GM21717 (cell line): ENCODE measurements around the gene THAP3.
"Not testable (repeated sequence)": the region's sequence is repeated elsewhere in the genome, so short reads cannot be mapped to it uniquely, and the experiment has no call there.

Experiments
- ATAC-seq: cut with Tn5 transposase; IDR thresholded peaks from one replicate; pipeline ENCODE4 v1.9.1; 2021; ENCODE audit warnings: mild to moderate bottlenecking, moderate library complexity; ENCODE audit not compliant: unreplicated experiment

Gene THAP3

DNA sequence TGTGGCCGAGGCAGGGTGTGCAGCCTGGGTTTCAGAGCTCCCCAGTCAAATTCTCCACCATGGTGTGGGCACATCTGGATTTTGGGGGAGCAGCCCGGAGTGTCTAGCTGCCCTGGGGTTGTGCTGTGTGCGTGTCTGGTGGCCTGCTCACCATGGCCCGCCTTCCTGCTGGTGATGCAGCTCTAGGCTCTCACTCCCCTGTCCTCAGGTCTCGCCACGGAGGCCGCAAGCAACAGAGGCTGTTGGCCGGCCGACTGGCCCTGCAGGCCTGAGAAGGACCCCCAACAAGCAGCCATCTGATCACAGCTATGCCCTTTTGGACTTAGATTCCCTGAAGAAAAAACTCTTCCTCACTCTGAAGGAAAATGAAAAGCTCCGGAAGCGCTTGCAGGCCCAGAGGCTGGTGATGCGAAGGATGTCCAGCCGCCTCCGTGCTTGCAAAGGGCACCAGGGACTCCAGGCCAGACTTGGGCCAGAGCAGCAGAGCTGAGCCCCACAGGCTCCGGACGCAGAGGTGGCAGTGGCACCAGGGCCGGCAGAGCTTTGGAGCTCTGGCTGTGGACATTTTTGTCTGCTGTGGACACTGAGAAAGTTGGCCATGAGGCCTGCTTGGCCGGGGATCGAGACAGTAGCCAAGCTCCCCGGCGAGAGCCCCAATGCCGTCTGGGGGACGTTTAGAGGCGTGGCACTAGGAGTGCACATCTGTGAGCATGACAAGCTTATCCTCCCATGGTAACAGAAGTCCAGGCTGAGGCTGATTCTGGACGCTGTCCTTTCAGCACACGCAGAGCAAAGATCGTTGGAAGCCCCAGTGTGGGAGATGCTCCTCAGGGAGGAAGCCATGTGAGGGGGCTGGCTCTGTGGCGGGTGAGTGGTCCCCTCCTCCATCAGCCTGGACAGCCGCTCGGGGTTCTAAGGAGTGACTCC lies 8.2 kb downstream of the THAP3 start:
- ATAC-seq, result no peak

DNA sequence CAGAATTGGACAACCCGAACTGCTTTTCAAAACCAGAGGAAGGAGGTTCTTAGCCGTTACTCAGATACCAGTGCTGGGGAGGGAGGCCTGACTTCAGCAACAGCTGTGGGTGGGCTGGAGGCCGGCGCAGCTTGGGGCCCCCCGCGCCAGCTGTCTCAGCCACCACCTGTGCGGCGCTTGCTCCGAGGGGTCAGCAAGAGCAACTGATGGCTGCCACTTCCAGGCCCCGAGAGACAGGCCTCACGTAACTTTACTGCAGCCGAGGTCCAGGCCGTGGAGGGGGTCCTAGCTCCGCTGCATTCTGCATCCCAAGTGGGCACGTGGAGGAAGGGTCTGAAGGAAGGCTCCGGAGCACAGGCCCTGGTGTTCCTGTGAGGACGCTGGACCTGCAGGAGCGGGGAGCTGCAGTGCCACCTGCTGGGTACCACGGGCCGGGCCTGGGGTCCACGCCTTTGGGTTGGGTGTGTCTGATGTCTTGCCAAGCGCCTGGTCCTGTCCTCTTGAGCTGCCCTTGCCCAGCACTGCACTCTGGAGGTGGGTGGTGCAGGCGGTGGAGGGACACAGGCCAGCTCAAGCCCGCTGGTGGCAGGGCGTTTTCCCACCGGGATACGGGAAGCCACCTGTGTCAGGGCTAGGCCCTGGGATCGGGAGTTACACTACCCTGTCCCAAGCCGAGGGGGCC lies 9.8 kb downstream of the THAP3 start:
- ATAC-seq, result no peak

DNA sequence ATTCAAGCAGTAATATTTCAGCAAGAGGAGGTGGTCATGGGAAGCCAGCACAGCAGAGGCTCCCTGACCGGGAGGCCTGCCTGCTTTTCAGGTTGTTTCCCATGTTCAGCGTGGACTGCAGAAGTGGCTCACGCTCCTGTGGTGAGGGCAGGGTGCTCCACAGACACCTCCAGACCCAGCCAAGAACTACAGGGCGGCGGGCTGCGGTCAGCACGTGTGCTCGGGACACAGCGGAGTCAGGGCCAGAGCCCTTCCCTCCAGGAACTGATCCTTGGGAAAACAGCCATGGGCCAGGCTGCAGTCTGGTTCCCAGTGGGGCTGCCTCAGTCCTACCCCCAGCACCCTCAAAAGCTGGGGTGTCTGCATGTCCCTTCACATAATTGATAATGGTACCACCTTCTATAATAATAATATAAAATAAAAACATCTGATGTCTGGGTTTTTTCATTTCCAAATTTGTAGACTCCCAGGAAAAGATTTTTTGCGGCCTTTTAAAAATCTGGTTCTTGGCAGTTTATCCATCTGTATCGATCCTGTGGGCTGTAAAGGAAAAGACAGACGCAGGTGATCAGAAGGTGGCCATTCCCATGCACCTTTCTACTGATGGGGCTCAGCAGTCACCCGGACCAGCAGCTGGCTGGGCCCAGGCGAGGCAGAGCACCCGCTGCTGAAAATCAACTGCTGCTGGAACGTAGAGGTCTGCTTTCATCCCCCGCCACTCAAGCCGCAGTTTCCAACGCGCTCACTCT lies 10.7 kb downstream of the THAP3 start:
- no peak for ATAC-seq

DNA sequence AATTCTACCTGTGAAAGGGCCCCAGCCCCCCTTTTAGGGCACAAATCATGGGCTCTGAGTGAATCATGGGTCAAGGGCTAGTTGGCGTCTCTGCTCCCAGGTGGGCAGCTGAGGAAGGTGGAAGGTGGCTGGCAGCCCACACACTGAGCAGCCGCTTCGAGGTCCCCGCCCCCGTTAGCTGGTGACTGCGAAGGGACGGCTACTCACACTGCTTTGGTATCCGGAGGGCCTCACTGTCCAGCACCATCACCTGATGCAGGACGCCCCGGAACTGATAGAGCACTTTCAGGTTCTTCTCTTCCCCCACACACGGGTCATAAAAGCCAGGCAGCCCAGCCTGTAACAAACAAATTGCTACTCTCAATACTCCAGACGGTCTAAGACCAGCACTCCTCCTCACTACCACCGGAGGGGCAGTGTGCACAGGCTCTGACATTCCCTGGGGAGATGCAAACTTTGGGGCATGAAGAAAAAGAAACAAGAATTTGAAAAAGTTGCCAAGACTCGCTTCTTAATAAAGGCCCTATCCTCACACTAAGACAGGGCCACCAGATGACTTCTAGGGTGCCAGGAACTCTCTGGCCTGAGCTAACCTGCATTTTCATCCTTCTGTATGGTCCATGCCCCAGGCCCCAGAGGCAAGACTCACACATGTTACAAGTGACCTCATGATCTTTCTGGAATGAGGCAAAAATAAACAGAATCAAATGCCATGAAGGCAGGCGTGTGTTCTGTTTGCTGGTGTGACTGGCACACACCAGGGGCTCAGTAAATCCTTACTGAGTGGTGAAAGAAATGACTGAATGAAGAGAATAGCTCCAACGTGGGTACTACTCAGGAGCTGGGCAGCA lies 11.5 kb downstream of the THAP3 start:
- ATAC-seq, result no peak

DNA sequence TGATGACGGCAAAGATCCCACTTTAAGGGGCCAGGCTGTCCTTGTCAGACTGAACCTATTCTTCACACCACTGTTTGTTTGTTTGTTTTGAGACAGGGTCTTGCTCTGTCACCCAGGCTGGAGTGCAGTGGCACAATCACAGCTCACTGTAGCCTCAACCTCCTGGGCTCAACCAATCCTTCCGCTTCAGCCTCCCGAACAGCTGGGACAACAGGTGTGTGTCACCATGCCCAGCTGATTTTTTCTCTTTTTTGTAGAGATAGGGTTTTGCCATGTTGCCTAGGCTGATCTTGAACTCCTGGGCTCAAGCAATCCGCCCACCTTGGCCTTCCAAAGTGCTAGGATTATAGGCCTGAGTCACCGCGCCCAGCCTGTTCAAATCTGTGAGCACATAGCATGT lies 12.1 kb downstream of the THAP3 start:
- ATAC-seq, result not testable (repeated sequence)

DNA sequence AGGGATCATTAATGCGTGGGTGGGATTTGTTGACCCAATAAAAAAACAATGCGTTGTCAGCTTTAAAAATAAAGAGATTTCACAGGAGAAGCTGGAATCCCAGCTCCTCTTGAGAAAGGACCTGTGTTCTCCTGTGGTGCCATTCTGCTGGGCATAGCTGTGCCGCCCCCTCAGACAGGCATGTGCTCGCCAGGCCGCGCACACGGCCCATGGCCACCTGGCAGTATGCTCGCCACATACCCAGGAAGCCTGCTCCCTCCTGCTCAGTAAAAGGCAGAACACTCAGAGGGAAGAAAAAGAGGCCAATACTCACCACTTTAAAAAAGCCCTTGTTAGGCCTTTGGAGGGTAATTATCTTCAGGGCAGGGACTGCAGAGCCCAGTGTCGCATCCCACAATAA lies 13.1 kb downstream of the THAP3 start:
- no peak for ATAC-seq

DNA sequence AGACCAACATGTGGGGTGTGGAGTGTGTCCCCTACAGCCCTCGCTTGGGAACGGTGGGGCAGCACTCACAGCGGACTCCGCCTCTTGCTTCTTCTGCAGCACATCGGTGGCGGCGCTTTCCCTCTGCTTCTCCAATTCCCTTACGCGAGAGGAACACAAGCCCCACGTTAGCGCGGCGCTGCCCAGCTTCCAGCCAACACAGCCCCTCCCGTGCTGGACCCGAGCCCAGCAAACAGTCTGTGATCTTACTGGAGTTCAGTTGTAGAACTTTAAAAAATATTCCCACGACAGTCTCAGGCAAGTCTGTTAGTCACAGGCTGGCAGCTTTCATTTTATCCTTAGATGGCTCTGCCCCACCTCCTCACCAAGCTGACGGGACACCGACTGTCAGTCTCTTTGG lies 13.6 kb downstream of the THAP3 start:
- no peak for ATAC-seq

DNA sequence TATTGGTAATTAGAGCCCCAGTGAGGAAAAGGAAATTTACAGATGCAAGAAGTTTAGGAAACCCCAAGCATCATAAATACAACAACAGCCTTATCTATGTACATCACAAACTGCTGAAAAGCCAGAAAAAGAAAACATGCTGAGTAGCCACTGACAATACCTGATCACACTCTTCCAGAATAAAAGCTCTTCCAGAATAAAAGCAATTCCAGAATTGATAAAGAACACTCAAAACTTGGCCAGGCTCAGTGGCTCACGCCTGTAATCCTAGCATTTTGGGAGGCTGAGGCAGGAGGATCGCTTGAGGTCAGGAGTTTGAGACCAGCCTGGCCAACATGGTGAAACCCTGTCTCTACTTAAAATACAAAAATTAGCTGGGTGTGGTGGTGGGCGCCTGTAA lies 16.2 kb downstream of the THAP3 start:
- not testable (repeated sequence) for ATAC-seq

DNA sequence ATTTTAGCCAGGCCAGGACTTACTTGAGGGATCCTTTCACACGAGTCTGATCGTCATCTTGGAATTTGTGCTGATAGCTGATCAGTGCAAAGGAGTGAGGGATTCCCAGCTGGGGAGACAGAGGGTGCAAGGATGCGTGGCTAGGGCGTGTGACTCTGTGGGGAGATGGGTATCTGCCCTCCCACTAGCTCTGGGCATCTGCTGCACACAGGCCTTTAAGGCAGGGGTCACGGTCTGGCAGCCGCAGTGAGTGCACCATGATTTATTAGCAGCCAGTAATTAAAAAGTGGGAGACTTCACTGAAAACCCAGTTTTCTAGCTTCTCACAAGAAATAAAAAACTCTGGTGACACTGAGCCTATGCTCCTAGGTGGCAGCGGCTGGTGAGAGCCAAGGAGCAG lies 20.4 kb downstream of the THAP3 start:
- ATAC-seq, result no peak

DNA sequence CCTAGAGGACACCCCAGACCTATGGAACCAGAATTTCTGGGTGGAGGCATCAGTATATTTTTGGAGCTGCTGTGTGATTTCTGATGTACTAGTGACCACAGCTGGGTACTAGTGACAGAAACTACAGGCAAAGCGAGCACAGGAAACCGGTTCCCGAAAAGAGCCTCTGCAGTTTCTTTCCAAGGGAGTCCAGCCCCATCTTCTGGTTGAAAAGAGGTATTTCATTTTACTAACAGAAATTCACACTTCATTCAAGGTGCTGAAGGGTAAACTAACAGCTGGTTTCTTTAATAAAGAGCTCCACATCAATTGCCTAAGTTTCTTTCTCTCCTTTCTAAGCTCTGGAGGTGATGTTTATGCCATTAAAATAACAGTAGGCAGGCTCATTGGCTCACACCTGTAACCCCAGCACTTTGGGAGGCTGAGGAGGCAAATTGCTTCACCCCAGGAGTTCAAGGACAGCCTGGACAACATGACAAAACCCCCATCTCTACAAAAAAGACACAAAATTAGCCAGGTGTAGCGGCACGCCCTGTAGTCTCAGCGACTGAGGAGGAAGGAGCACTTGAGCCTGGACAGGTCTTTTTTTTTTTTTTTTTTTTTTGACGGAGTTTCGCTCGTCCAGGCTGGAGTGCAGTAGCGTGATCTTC lies 22.0 kb downstream of the THAP3 start:
- ATAC-seq, result no peak

DNA sequence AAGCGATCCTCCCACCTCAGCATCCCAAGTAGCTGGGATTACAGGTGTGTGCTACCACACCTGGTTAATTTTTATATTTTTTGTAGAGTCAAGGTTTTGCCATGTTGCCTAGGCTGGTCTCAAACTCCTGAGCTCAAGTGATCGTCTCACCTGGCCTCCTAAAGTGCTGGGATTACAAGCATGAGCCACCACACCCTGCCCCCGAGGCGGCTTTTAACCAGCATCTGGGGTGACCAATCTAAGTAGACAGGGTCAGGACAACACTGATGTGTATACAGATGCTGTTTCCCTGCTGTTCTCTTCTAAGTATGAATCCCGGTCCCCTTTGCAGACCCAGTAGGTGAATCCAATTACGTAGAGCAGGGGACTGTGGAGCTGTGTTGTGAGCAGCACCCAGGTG lies 23.9 kb downstream of the THAP3 start:
- ATAC-seq, result no peak

DNA sequence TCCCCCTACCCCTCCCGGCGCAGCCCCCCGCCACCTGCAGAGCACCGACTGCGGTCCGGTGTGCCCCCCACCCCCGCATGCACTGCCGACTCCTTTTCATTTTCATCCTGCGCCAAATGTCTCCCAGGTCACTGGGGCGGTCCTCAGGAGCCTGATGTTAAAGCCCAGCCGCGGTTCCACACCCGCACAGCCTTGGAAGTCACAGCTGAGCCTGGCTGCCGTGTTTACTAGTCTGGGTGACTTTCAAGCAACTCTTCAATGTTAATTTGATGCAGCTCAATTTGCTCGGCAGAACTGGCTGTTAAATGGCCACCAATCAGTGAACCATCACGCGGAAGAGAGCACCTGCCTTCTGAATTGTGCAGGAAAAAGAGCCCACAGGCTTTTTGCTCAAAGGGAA lies 27.2 kb downstream of the THAP3 start:
- no peak for ATAC-seq

DNA sequence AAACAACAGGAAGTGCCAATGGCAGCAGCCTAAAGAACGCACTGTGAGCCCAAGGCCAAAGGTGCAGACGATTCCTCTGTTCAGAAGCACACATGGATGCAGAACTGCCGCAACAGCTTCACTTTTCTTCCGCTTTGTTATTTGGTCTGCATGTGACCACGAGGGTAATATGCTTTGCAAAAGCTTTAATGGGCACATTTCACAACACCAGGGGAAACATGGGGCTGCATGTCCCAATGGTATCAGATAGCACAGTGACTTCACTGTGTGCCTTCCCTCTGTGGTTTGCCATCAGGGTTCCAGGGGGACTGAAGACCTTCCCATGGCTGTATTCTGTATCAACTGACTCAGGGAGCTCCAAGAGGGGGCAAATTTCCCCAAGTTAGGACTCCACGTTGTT lies 28.3 kb downstream of the THAP3 start:
- no peak for ATAC-seq

DNA sequence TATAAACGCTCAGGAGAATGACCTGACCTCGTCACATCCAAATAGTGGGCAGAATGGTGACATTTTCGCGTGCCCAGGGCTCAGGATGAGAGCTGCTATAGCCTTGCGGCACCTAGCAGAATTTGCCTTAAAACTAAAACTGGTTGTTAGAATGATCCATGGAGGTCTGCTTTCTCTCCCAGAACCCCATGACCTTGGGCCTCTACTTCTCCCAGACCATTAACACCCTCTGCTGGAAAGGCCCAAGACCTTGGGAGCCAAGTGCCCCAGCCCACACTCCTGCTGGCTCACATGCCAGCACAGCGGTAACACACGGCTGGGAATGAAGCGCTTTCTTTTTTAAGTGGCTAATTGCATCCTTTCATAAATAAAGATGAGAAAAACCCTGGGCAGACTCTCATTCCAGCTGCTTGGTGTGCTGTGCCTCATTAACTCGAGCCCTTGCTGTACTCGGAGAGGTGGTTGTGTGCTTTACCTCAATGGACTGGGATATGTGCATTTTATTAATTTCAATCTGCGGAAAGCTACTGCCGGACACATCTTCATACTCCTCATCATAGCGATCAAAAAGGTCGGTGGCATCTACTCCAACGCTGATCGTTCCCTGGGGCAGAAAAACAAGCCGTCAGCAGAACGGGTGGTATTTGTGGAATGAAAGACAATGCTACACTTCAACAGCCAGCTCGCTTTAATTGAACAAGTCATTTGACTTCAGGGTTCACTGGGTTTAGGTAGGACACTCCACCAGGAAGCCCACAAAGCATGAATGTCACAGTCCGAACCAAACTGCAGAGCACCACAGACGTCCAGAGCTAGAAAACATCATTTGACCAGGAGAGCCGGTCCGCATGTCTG lies 29.0 kb downstream of the THAP3 start:
- no peak for ATAC-seq

DNA sequence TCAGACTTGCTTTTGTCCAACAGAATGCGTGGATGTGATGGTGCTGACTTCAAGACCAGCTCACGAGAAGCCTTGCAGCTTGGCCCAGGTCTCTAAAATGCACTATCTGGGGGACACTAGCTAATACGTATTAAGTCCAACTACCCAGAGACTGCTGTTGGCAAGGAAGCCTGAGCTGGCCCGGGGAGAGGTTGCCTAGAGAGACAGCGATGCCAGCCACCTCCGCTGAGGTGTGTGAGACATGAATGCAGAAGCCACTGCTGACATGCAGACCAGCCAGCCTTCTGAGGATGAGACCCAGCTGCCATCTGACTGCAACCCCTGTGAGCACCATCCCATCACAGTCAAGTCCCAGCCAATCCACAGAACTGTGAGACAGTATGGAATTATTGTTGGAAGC lies 32.5 kb downstream of the THAP3 start:
- ATAC-seq, result no peak

DNA sequence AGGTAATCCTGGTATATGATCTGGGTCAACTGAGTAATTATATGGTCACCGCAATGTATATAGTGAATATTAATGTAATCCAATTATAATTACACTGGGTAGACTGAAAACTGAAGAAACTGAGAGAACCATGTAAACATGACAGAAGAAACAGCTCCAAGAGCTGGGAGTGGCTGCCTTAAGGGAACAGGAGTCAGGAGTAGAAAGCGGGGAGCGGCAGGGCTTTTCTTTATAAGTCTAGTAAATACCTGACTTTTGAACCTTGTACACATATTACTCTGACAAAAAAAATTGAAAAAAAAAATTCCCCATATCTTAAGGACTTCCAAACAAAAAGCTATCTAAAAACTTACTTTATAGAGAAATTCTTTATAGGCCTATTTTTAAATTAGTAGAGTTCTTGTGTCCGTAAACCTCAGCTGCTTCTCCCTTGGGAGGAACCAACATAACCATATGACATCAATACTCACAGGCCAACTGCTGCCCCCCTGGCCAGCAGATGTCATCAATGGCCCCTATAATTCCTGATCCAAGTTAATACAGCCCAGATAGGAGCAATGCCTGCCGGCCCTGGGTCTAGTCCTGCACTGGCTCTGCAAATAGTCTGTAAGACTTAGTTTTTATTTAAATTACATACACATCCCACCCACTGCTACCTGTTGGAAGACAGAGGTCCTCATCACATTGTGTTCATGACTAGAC lies 33.8 kb downstream of the THAP3 start:
- no peak for ATAC-seq

DNA sequence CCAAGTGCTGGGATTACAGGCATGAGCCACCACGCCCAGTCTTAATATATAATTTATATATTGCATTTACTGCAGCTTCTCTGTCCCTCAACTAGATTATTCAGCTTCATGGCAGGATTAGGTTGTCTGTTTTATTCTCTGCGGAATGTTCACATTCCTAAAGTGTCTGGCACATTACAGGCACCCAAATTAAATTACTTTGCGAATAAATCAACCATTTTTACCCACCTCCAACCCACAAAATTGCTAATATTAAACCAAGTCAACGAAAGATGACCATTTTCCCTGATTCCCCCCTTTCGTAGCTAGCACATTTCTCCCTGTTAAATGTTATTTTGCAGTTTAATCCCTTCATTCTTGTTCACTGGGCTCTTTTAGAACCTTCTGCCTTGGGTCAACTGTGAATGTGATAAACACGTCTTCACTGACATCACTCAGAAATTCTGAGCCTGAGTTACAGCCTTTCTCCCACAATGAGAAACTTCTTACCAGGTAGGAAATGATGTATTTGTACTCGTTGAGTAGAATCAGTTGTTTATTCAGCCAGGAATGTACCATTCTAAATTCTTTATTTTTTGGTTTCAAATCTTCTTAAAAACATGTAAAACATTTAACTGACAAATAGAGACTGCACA lies 35.9 kb downstream of the THAP3 start:
- ATAC-seq, result no peak

DNA sequence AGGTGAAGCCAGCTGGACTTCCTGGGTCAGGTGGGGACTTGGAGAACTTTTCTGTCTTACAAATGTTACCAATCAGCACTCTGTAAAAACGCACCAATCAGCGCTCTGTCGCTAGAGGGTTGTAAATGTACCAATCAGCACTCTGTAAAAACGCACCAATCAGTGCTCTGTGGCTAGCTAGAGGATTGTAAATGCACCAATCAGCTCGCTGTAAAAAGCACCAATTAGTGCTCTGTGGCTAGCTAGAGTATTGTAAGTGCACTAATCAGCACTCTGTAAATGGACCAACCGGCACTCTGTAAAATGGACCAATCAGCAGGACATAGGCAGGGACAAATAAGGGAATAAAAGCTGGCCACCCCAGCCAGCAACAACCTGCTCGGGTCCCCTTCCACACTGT lies 37.8 kb downstream of the THAP3 start:
- not testable (repeated sequence) for ATAC-seq
